Embryonic facial prominence (tissue), 1 donor: ENCODE data around the gene SIMC1.
"Not testable (repeated sequence)": the region's sequence is repeated elsewhere in the genome, so short reads cannot be mapped to it uniquely, and the experiment has no call there.

Experiments
- DNase-seq: peaks from one replicate; pipeline ENCODE4 v3.0.0-alpha.2; 2016; ENCODE audit errors: extremely low spot score

The SIMC1 gene

DNA sequence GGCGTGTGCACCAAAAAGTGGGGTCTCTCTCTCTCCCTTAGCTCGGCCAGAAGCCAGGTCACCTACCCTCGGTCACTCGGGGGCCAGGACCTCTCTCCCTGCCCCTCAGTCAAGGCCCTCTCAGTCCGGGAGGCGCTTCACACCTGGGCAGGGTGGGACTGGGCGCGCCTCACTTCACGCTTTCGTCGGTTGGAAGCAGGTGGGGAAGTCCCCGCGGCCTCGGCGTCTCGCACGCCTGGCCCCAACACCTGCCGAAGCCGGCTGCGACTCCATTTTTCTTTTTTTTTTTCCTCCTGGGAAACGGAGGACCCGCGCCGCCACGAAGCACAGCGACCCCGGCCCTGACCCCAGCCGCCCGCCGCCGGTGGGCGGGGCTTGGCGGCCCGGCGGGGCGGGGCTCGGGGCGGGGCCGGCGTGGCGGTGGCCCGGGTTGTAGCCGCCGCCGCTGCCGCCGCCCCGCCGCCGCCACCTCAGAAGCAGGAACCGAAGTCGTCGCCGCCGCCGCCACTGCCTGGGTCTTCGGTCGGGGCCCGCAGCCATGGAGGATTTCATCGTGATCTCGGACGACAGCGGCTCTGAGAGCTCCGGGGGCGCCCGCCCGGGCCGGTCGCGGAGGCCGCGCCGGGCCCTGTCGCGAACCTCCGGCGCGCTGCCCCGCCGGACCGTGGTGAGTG, at the start of gene SIMC1:
TSS of gene SIMC1 (plus strand) at position 454 of the 674 bp plus-strand sequence. CDS start at position 539, 85 bp downstream.
- DNase-seq, result not testable (repeated sequence)

DNA sequence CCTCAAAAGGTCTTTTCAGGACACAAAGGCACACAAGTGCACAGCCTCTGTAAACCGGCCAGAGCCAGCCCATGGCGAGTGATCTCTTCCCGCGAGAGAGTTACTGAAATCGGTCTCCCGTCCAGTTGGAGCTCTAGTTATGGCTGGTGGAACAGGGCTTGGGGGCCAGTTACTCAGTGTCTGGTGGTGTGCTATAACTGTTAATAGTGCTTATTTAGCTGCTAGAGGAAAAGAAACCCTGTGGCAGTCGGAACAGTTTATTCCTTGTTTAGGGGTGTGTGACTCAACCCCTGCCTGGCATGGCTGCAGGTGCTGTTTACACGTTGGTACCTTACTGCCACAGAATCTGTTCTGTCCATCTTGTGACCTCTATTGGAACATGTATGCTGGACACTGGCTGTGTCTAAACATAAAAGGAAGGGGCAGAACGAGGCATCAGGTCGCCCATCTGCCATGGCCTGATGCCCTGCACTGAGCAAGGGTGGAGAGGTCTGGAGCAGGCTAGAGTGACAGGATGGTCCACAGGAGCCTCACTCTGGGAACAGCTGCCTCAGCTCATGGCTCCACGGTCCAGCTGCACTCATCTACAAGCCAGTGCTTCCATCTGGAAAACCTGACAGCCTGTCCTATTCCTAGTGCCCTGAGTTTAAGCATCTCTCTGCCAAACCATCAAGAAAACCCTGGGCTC, 49.6 kb upstream of the SIMC1 start:
- DNase-seq, result no peak

DNA sequence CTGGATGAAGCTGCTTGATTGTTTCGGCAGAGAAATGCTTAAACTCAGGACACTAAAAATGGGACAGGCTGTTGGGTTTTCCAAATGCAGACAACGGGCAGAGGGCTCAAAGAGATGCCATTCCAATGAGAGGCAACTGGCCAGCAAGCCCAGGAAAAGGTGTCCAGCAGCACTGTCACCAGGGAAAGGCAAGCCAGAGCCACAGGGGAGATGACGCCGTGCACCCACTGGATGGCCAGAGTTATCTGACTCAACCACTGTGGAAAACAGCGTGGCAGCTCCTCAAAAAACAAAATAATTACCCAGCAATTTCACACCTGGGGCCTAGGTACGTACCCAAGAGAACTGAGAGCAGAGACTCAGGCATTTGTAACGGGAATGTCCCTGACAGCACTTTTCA, 48.4 kb upstream of the SIMC1 start:
- DNase-seq, result no peak

DNA sequence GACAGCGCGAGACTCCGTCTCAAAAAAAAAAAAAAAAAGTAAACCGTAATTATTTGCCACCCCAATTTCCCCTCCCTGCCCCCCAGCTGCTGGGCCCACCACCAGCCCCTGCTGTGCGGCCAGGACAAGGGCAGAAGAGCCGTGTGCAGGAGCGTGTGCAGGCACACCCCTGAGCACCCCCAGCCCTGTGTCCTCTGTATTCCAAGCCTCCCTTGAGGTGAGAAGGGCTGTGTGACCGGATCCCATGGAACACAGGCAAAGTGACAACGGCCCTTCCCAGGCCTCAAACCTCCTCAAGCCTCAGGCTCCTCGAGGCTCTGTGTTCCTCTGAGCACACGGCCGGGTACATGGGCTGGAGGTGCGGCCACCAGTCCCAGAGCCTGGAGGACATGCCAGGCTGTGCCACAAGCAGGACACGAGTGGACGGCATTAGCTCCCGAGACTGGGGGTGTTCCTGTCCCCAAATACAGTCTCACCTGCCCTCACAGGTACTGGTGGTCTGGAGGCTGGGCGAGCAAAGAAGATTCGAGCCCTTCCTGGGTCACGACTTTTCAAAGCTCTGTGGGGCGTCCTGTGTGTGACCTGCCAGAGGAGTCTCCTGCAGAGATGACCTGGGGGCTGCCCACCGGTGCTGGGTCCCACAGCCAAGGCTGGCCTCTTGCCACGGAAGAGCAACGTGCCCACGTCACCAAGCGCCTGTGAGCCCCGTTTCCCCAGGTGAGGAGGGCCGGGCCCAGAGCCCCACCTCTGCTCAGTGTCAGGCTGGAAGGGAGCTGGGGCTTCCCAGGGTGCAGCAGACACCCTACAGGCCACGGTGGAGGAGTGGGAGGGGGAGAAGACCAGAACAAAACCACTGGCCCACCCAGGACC, 47.1 kb upstream of the SIMC1 start:
- no peak for DNase-seq

DNA sequence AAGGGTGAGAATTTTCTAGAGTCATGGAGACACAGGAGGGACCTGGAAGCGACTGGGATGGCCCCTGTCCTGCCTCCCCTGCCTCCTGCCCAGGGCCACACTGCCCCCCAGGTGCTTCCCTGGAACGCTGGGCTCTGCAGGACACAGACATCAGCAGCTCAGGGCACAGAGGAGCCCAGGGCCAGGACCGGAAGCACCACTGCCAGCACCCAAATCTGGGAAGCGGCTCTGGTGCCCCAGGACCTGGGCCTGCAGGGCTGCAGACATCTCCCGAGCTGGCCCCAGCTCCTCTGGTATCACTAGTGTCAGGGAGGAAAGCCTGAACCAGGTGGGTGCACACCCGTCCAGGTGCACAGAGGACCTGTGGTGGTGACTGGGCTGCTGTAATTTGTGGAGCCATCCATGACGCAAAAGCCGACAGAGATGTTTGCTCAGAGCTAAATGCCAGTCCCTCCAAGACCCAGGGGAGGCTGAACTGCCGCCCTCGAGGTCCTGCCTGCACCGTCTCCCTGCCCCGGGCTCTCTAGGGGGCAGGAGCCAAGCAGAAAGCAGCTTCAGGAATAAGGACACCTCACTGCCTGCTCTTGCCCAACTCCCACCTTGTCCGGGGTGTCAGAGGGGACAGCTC, 46.0 kb upstream of the SIMC1 start:
- DNase-seq, result no peak

DNA sequence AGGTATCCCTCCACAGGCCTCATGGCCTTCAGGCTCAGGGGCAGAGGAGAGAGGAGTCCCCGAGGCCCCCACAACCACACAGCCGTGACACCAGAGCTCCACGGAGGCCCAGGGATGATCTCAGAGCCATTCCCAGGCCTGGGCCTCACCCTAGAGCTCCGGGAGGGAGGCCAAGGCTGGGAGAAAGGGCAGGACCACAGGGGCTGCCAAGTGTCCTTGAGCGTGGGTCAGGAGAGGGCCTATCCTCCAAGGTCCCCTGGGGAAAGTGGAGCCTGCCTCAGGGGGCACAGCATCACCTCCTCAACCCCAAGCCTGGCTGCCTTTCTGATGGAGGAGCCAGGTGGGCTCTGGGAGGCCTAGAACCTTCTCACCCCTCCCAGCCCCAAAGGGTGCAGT, 45.5 kb upstream of the SIMC1 start:
- not testable (repeated sequence) for DNase-seq

DNA sequence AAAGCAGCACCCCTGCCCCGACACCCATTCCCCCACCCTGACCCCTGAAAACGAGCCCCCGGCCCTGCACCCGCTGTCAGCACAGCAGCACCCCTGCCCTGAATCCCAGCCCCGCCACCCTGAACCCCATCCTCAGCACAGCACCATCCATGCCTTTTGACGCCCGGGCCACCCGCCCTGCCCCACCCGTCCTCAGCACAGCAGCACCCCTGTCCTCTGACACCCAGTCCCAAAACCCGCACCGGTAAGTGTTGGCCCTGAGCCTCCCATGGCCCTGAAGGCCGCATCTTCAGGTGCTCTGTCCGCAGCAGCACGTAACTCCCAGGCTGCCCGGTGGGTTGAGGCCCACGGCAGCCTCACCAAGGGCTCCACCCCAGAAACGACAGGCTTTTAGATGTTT, 44.6 kb upstream of the SIMC1 start:
- DNase-seq, result not testable (repeated sequence)

DNA sequence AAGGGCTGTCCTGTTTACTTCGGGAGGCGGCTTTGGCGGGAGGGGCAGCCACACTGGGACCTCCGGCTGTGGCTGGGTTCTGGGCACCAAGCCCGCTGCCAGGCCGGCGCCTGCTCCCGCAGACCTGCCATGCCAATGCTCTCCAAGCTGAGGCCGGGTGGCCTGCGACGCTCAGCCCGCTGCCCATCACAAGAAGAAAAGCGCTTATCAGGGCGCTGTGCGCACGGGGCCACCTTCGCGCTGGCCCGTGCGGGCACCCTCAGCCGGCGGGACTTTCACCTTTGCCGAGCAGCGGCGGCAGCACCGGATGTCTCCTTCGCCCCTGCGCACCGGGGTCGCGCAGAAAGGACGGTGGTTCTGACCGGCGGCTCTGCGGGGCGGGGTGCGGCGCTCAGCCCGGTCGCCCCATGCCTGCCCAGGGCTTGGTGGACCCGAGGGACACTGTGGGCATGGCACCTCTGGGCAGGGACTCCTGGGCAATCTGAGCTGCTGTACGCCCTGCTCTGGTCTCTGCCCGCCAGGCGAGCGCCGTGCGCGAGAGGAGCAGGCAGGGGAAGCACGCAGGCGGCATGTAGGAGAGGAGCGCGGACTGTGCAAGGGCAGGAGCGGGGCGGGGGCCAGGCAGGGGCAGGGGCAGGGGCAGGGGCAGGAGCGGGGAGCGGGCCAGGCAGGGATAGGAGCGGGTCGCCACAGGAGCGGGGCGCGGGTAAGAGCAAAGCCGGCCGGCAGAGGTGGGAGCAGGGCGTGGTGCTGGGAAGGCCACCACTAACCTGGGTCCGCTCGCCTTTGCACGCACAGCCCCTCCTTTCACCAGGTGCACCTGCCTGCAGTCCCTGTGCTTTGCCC, 43.8 kb upstream of the SIMC1 start:
- DNase-seq, result not testable (repeated sequence)

DNA sequence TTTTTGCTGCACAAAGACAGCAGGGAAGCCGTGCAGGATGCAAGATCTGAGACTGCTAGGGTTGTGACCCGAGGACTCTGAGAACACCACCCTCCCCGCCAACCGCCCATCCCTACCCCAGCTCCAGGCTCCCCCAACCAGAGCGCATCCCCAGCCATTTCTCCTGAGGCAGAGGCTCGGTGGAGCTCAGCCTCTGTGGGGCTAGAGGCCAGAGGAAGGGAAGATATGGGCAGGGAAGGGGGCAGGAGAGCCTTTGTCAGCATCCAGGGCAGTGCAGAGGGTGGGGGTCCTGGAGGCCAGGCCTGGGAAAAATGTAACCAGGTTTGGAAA, 43.2 kb upstream of the SIMC1 start:
- DNase-seq, result not testable (repeated sequence)

DNA sequence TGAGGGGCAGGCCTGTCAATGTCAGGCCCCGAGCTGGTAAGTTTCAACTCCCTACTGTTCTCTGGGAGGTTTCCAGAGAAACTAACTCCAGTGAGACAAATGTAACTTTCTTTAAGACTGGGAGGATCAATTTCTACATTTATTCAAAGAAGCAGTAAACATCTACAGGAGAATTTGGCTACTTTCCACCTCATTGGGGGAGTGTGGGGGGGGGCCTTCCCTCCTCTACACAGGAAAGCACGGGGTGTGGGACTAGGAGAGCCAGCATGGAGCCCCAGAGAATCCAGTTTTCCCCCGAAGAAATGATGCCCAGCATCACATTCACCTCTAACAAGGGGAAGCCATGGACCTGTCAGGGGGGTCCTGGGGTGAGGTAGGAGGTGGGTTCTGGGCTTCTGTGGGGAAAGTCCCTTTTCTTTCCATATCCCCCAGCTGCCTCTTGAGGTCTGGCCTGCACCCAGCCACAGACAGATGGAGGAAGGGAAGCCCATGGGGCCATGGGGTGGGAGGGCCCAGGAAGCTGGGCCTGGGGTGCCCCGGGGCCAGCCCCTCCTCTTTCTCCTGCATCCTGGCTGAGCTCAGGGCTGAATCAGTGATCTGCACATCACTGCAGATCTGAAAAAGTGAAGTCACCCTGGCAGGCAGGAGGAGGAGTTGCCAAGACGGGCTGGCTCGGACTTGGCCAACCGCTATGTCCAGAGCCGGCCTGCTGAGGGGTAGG, 42.6 kb upstream of the SIMC1 start:
- DNase-seq, result not testable (repeated sequence)

DNA sequence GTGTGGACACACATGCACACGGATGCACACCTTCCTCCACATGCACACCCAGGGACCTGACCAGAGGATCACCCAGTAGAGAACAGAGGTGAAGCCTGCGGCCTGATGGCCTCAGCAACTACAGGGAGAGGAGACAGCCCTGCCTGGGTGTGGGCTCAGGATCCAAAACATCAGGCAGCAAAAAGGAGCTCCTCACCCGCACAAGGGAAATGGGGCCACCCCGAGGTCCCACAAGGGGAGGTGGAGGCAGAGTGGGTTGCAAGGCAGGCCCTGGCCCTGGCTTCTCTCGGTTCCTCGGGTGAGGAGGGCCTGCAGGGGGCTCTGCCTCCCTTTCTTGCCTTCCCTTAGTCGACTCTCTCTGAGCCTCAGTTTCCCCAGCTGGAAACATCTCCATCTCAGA, 41.4 kb upstream of the SIMC1 start:
- not testable (repeated sequence) for DNase-seq

DNA sequence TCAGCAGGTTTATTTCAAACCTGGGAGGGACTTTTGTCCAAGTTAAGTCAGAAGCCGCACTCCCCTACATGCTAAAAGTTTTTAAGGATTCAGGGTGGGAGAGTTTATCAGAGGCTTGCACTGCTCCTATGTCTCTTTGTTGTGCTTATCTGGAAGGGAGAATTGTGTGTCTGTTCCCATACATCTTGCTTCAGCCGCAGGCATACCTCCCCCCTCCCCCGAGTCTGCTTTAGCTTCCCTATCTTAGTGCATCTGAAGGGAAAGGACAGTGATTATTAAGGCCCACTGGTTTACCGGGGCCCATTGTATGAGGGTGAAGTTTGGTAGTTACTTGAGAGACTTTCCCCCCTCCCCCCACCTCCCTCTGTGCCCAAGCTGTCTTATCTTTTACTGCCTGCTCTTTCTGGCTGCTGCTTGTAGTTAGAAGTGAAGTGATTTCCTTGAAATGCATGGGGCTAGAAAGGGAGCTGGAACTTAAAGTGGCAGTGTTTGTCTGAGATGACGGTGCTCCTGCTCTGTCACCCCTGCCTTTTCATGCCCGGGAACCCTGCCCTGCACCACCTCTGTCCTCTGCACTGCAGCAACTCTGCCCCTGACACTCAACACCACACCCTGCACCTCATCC, 40.9 kb upstream of the SIMC1 start:
- DNase-seq, result not testable (repeated sequence)

DNA sequence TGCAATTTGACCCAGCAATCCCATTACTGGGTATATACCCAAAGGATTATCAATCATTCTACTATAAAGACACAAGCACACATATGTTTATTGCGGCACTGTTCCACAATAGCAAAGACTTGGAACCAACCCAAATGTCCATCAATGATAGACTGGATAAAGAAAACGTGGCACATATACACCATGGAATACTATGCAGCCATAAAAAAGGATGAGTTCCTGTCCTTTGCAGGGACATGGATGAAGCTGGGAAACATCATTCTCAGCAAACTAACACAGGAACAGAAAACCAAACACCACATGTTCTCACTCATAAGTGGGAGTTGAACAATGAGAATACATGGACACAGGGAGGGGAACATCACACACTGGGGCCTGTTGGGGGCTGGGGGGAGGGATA, 39.9 kb upstream of the SIMC1 start:
- not testable (repeated sequence) for DNase-seq

DNA sequence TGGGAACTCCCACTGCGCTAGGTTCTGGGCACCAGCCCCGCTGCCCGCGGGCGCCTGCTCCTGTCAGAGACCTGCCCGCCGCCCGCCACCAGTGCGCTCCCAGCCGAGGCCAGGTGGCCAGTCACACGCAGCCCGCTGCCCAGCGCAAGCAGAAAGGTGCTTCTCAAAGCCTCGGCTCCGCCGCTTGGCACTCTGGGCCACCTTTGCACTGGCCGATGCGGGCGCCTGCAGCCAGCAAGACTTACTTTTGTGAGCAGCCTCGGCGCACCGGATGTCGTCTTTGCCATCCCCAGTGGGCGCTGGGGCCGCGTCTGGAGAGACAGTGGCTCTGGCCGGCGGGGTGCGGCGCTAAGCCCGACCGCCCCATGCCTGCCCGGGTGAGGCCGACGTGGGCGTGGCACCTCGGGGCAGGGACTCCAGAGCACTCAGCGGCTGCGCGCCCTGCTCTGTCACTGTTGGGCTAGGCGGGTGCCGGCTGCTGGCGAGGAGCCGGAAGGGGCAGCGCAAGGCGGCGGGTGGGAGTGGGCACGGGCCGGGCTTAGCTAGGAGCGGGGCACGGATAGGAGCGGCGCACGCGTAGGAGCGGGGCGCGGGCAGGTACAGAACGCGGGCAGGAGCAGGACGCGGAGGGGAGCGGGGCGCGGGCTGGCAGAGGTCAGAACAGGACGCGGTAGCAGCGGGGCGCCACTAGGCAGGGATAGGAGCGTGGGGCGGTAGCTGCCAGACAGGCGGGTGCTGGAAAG, 39.1 kb upstream of the SIMC1 start:
- not testable (repeated sequence) for DNase-seq

DNA sequence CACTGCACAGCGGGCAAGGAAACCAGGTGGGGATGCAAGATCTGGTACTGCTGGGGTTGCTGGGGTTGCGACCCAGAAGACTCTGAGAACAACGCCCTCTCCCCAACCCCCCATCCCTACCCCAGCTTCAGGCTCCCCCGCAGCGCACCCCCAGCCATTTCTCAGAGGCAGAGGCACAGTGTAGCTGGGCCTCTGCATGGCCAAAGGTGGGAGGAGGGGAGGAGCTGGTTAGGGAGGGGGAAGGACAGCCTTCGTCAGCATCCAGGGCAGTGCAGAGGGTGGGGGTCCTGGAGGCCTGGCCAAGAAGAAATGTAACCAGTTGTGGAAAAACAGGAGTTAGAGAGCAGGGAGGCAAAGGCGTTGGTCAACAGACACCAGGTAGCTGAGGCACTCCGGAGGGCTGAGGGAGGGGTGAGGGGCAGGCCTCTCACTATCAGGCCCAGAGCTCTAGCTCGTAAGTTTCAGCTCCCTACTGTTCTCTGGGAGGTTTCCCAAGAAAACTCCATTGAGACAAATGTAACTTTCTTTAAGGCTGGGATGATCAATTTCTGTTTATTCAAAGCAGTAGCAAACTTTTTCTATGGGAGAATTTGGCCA, 38.3 kb upstream of the SIMC1 start:
- not testable (repeated sequence) for DNase-seq

DNA sequence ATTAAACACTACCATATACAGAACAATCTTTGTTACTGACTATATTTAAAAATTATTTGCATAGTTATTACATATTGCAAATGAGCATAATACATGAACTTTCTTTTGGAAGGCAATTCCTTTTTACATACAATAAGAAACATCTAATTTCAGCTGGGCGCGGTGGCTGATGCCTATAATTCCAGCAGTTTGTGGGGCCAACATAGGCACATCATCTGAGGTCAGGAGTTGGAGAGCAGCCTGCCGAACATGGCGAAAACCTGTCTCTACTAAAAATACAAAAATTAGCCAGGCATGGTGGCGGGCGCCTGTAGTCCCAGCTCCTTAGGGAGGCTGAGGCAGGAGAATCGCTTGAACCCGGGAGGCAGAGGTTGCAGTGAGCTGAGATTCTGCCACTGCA, 36.4 kb upstream of the SIMC1 start:
- DNase-seq, result no peak

DNA sequence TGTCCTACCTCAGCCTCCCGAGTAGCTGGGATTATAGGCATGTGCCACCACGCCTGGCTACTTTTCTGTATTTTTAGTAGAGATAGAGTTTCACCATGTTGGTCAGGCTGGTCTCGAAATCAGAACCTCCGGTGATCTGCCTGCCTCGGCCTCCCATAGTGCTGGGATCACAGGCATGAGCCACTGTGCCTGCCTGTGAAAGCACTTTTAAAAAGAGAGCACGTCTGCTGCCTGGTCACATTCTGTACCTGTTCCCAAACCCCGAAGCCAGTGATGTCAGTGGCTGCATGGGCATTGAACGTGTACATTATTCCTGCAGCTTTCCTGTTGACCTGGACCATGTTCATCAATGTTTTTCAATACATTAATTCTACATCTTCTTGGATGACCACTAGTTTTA, 35.1 kb upstream of the SIMC1 start:
- no peak for DNase-seq

DNA sequence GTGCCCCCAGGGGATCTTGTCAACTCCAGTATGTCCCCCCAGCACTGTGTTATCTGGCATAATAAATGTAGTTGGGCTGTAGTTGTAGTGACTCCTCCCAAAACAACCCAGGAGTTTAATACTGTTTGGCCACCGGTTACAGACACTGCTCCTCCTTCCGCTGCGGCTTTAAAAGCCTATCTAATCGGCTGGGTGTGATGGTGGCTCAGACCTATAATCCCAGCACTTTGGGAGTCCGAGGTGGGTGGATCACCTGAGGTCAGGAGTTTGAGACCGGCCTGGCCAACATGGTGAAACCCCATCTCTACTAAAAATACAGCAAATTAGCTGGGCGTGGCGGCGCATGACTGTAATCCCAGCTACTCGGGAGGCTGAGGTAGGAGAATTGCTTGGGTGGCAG, 34.7 kb upstream of the SIMC1 start:
- not testable (repeated sequence) for DNase-seq

DNA sequence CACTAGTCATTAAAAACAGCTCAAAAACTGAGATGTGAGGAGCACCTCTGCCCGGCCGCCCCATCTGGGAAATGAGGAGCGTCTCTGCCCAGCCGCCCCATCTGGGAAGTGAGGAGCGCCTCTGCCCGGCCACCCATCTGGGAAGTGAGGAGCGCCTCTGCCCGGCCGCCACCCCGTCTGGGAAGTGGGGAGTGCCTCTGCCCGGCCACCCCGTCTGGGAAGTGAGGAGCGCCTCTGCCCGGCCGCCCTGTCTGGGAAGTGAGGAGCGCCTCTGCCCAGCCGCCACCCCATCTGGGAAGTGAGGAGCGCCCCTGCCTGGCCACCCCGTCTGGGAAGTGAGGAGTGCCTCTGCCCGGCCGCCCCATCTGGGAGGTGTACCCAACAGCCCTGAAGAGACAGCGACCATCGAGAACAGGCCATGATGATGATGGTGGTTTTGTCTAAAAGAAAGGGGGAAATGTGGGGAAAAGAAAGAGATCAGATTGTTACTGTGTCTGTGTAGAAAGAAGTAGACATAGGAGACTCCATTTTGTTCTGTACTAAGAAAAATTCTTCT, 23.7 kb upstream of the SIMC1 start:
- not testable (repeated sequence) for DNase-seq
